Stimulated activated CD4-positive, alpha-beta T cell treated with anti-CD3 and anti-CD28 coated beads, TNF-alpha, amount 100 ng/mL, for 4 hours (primary cell): Measurements from ENCODE around the gene HAPLN3.

ENCODE experiments used
- DNase-seq, 3 experiments: peaks; one replicate each; pipeline ENCODE4 v3.0.0-alpha.2; 2020; ENCODE audit warnings: low read depth in 3 of 3

The HAPLN3 gene

DNA sequence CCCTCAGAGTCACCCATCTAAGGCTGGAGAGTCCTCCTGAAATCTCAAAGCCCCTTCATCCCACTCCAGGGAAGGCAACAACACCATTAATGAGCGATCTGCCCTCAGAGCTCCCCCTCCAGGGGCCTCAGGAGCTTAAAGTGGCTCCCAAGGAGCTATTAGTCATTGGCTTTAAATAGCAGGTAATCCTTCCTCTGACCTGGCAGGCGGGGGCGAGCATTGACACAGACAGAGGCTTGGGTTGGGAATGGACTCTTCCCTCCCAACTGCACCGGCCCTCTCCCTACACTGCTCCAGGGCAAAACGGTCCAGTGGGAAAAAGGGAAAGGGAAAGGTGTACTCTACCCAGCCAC is 16.4 kb upstream of the HAPLN3 start:
- no peak for DNase-seq

DNA sequence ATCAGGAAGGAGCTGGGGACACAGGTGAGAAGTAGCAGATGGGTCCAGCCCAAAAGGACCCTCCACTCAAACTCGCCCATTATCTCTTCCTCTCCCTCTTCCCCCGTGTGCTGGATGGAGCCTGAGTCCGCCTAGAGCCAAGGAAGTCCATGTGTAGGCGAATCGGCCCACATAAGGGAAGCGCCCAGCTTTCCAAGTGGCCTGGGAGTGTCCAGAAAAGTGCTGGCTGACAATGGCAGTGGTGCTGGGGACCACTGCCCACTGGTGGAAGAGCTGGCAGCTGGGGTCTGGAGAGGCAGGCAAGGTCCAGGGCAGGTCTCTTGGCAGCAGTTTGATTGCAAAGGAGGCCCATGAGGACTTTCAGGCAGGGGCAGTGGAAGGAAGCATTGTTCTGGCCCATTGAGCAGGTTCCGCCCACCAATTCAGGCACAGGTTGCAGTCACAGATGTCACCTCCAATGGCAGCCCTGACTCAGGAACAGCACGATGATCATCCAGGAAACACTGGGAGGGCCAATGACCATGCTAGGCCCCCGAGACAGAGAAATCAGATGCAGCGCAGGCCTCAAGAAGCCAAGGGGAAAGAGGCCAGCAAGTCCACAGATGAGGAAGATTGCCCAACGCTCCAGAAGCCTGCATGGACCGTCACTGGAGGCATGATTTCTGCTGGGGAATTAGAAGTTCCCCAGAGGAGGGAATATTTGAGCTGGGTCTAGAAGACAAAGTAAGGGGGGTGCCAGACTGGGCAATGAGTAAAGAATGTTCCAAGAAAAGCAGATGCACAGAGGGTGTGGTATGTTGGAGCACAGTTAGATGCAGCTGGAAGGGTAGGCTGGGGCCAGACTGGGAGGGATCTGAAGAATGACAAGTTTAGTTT is 14.8 kb upstream of the HAPLN3 start:
- DNase-seq, result no peak

DNA sequence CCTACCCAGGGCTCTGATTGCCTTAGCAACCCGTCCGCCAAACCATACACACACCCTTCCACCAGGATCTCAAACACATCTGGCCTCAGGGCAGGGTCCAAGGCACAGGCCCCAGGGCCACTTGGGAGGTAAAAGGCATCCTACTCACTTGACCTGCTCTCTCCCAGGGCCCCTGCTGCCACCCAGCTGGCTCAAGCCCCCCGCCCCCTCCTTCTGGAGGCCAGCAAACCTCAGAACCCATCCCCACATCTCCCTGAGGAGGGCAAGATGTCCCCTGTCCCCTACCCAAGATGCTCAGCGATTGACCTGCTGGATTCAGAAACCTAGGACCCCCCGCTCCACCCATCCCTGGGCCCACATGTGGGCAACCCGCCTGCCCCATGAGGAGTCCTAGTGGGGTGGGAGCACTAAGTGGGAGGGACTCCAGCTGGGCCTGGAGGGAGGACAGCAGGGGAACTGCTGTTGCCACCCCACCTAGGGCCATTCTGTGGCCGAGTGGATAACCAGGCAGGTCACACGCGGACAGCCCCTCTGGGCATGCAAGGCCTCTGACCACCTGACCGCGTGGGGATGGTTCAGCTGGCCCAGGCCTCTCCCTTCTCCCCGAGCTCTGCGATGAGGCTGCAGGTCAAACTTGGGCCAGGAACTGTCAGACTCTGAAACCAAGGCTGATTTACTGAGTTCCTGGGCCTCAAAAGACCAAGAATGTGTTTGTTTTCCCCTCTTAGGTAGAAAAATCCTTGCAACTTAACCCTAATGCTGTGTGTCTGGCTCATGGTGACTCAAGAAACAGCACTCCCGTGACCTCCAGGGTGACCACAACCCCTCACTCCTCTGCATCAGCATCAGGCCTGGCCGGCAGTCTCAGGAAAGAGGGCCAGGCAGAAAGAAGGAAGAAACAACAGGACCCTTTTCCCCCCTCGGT is 13.6 kb upstream of the HAPLN3 start:
- DNase-seq, result no peak

DNA sequence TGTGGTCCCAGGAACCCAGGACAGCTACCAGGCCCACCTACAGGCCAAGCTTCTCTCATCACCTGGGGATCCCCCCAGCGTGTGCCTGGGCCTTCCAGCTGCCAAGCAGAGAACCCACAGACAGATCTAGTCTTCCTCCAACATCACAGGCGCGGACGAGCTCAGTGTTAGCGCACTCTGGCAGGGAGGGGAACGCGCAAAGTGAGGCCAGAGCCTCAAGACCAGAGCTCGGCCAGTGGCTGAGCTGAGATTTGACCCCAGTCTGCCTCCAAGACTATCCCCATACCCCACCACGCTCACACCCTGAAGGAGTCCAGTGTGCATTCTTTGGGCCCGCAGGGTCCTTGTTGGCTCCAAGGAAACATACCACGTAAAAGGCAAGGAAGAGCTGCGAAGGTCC is 12.8 kb upstream of the HAPLN3 start:
- no peak for DNase-seq

DNA sequence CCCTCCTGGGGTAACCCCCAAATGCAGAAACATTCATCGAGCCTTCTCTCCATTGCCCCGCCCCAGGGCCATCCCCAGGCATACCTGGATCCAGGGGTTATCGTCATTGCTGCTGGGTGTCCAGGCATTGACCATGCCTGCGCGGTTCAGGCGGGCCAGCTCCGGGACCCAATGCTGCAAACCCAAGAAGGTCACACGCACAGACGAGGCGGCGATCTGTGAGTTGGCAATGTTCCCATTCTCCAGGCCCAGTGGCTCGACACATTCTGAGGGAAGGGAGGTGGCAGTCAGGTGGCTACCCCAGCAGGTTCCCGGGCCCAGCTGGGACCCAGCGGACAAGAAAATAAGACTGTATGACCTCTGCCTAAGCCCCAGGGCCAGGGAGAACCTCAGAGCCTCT is 11.8 kb upstream of the HAPLN3 start:
- no peak for DNase-seq

DNA sequence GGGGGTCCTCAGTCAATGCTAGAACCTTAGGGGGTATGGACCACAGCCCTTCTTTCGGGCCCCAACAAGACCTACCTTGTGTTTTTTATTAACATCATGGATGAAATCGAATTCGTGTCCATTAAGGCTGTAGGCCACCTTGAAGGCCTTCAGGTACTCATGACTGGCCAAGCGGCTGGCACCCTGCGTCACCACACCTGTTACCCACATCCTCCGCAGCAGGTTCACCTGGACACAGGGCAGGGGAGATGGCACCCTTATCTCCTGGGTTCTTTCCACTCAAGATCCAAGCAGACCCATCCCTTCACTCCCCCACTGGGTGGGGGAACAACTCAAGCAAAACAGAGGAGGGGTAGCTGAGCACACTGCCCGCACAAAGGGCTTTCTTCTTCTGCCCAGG is 11.2 kb upstream of the HAPLN3 start:
- no peak for DNase-seq

DNA sequence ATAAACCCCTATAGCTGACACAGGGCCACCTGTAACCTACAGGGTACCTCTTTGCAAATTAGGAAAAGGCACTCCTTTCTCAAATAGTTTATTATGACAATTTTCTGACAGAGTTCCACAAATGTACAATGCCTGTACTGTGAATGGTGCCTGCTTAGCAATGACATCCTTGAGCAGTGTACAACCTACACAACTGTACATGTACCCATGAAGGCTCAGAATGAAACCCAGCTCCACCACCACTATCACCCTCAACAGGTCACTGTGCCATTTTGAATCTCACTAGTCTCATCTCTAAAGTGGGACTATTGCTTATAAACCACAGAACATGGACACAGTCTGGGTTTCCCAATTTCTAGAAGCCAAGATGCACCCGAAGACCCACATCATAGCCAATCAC is 10.8 kb upstream of the HAPLN3 start:
- no peak for DNase-seq

DNA sequence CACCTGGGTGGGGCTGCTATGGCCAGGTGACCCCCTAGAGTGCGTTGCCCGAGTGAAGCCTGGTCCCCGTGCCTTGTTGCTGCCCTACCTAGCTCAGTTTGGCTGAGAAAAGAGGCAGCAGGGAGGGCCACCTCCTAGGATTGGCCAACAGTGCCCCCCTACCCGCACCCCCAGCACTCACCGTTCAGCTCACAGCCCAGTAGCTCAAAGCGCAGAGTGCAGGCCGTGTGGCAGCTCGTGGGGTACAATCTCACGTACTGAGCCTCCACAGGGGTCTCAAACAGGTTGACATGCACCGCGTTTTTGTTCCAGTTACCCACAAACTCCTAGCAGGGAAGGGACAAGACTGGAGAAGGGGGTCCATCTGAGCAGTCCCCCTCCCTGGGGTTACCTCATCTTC is 10.2 kb upstream of the HAPLN3 start:
- DNase-seq, result no peak

DNA sequence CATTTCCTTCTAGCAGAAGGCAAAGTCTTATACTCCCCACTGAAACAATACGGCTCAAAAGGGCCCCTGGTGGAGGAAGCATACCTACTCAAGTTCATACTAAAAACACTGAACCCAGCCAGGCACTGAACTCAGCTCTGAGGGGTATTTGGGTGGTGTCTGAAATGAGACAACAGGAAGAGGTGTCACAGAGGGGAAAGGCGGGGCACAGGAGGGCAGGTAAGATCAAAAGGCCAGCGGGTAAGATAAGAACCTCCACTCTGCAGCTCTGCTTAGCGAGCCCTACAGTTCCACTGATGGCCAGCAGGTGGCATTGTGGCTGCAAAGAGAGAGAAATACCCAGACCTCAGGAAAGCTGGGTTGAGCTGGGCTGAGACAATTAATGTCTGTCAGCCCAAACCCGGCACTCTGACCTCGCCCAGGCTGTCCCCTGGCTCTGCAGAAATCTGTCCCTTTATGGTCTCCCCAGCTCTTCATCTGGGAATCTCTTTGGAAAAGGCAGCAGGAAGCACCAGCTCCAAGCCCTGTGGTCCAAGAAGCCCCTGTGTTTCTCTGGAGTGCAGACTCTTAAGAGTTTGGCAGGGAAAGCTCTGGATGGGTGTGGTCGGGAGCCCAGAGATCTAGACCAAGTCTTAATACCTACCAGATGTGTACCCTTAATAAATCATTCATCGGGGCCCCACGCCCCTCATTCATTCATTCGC is 9.4 kb upstream of the HAPLN3 start:
- peak; percentile 75 to 89 (median 88) for DNase-seq

DNA sequence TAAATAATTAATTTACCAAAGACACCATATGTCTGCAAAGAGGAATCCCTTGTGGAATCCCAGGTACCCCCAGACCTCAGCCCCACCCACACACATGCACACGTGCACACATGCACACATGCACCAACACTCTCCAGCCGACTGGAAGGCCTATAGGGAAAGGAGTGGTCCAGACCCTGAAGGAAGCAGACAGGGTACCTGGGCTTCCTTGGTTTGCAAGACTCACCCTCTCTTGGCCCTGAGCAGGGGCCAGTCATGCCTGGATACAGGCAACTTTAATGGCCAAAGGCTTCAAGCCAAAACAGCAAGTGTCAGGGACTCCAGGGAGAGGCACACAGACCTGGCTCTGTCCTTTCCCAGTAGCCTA is 8.9 kb upstream of the HAPLN3 start:
- no peak for DNase-seq

DNA sequence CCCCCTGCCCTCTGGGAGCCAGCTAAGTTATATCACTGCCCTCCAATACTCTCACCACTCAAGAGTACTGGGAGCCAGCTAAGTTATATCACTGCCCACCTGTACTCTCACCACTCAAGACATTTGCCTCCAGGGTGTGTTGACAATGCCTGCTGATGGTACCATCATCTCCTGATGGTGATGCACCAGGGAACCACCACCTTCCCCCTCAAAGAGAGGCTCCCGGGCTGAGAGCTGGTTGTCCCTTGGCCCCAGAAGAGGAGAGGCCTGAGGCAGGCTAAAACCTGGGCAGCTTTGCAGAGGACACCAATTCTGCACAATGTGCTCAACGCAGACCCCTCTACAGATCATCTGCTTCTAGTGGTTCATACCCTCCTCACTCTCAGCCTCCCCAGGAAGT is 7.5 kb upstream of the HAPLN3 start:
- DNase-seq, result no peak

DNA sequence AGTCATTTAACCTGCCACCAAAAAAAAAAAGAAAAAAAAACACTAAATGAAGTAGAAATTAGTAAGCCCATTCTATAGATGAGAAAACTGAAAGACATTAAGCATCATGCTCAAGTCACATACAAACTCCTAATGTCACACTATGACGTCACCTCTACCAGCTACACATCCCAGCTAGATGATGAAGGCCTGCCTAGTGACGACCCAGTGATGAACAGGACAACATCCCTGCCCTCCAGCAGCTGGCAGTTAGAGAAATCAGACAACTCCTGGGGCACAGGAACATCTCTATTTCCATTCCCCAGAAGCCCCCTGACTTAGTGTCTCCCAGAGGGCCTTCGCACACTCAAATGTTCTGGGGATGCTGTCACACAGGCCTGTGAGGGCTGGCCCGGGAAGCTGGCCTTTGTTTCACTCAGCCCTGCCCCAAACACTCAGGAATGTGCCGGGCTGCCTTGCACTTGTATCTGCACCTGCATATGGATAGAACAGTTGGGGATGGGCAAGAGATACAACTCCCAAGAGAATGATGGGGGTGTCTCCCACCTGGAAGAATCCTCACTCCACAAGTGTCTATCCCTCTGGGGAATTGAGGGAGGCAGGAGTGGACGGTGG is 7.0 kb upstream of the HAPLN3 start:
- DNase-seq, result no peak

DNA sequence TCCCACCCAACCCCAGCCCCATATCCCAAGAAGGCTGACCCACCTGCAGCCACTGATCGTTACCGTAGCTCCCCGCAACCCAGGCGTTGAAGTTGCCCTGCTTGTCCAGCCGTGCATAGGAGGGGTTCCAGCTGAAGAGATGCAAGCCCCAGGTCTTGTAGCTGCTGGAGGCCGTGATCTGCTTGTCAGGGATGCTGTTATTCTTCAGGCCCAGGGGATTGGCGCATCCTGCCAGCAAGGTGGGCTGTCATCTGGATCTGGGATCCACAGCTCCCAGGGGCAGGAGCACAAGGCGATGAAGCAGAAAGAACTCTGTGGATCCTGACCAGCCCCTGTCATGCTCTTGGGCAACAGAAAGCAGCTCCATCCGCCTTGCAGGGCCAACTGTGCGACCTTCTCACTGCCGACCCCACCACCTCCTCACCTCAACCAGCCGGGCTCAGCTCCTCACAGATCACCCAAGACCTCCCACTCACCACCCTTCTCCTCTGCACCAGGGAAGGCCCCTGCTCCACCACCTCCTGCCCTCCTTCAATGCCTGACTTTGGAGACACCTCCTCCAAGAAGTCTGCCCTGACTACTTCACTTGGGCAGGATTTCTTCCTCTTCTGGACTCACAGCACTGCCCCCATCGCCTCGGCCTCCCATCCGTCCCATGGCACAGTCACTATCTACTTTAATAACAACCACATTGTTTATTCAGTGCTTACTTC is 6.3 kb upstream of the HAPLN3 start:
- no peak for DNase-seq

DNA sequence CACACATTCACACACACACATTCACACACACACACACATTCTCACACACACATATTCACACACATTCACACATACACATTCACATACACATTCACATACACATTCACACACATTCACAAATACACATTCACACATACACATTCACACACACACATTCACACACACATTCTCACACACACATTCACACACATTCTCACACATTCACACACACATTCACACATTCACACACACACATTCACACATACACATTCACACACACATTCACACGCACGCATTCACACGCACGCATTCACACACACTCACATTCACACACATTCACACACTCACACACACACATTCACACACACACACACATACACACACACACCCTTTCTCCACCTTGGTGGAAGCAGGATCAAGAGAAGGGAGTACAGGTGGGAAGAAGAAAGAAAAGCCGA is 5.7 kb upstream of the HAPLN3 start:
- DNase-seq, result no peak

DNA sequence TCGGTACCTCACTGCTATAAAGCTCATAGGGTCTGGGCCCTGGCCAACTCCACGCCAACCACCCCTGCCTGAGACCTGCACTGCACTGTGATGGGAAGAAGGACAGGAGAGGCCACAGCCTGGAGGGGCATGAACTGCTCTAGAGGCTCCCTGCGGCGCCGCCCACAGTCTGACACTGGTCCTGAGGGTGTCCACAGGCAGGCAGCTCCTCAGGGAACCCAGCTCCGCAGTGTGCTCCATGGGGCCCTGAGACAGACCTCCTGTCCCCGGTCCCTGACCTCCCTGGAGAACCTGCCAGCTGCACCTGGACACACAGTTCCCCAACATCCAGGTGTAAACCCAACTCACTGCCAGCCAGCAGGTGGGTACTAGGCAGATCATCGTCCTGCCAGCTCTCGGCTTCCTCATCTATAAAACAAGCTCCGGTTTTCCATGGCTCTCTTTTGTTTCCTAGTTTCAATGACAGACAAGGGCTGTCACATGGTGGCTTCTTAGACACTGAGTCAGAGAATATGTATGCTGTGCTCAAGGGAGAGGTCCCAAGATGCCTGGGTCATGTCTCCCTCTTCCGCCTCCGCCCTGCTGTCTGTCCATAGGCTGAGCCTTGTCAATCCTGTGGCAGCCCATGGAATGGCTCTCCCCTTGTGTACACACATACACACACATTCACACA is 5.1 kb upstream of the HAPLN3 start:
- DNase-seq, result no peak

DNA sequence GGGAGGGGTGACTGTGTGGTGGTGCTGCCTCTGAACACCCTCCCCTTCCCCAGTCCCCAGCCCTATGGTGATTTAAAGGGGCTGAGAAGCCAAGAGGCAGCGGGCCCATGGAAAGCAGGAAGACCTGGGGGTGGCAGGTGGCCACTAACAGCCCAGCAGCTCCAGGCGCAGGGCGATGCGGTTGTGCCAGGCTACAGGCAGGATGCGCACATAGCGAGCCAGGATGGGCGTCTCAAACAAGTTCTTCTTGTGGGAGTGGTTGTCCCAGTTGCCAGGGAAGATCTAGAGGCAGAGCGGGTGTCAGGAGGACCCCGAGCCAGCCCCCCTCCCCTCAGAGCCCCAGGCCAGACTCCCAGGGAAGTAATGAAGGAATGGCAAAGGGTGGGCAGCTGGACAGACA is 3.9 kb upstream of the HAPLN3 start:
- no peak for DNase-seq

DNA sequence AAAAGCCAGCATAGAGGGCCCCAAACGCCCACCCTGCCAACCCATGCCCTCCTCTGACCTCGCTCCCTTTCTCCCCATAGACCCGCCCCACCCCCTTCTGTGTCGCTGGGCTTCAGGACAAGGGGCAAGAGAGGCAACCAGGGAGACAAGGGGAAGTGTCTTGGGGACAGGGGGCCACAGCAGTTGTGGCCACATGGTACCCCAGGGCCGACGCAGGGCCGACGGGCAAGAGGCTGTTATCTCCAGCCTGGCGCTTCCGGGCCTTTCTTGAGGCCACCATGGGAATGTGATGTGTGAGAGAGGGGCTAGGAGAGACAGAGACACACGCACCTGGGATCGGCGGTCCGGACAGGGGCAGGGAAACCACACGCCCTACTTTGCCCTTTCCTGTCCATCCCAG is 3.4 kb upstream of the HAPLN3 start:
- DNase-seq, result no peak

DNA sequence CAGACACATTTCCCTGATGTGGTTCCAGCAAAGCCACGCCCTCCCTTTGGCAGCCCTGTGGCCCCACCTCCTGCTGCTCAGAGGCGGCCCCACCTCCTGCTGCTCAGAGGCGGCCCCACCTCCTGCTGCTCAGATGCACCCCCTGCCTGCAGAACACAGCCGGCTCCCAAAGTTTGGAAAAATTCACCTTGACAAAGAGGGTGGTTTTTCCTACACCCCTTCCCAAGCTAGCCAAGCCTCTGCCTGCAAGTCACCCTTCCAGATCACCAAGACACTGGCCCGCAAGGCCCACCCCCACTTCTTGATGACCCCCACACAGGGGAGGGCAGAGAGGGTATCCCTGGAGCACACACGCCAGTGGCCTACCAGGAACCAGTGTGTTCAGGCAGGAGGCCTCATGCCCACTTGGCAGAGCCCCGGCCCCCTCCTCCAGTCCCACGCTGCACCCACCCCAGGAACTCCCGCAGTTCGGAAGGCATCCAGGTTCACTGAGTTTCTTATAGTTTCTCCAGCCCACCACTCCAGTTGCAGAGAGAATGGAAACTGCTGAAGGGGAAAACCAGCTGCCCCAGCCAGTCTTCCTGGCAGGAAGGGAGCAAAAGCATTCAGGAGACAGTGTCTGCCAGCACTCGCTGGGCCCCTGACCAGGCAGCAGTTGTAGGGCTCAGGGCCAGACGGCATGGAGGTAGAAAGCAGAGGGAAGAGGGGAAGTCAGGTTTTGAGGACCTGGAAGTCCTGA is 2.3 kb upstream of the HAPLN3 start:
- peak; percentile 68 to 75 (median 75) for DNase-seq

DNA sequence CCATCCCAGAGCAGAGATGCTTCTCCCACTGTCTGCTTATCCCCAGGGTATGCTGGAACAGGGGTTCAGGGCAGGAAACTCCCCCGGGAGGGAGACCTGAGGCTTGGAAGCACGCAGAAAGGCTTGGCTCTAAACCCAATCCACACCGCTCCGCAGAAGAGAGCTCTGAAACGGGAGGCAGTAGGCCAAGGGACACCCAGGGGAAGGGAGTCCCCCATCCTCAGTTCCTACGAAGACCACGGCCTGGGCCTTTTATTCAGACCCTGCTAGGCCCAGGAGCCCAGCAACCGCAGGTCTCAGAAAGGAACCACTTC is 1.8 kb upstream of the HAPLN3 start:
- no peak for DNase-seq

DNA sequence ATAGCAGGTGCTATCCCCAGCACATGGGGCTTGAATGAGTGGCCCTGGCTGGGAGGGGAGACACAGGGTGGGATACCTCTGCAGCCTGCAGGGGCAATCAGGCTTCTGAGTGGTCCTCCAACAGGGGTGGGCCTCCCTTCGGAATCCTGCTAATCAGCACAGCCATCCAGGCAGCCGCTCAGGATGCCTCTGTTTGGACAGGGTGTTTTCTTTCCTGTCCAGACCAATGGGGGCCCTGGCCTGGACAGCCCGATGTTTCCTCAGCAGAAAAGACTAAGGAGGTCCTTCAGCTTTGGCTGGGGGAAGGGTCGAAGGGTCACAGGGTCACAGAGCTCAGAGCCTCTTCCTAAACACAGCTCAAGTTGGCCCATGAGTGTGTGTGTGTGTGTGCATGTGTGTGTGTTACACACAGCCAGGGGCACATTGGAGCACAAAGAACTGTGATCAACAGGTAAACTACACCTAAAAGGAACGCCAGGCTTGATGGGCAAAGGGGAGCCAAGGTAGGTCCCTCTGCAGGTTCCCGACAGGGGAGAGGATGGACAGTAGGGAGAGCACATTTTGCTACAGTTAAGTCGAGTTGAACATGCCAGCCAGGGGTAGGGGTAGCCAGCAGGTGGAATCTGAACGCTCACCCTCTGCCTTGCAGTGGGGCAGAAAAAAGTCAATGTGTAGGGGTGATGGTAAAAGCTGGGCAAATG is 1.1 kb upstream of the HAPLN3 start:
- no peak for DNase-seq
